ENCODE data around the gene STIL. TPM values are rescaled to one million over a fixed set of nuclear protein-coding genes. Genes with fewer than 3 reads are reported as not detected.

Gene STIL
- total RNA-seq, 2 donors from 2014 or later: 39.3 to 48.0 TPM

DNA sequence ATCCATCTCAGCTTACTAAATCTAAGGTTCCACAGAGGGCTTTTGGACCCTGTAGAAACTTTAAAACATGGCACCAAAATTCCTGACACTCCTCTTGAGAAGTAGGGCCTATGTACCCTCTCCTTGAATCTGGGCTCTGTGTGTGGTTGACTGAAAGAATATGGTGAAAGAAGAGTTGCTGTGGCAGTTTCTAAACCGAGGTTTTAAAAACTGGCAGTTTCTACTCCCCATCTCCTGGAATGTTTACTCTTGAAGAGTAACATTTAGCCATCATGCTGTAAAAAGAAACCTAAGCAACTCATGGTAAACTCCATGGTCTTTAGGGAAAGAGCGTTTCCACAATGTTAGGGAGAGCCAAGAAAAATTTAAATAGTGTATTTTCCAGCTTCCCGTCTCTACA is 15.0 kb upstream of the STIL start:
- Mint-ChIP-seq H3K4me3 (no peak overlapping the region), H3K36me3 (ENCODE audit: low read depth) (no peaks in the 10 kb centered on the region), H3K27ac (no peak overlapping the region), H3K27me3 (ENCODE audit: insufficient read depth) (no peaks in the 10 kb centered on the region), H3K9me3 (no peaks in the 10 kb centered on the region), H3K4me1 (no peaks in the 10 kb centered on the region)
- Histone ChIP-seq H3K4me1 (ENCODE audit: control insufficient read depth, insufficient read depth, low read length) (no peaks in the 10 kb centered on the region), H3K27me3 (ENCODE audit: control insufficient read depth, insufficient read depth, low read length, poor library complexity, severe bottlenecking) (no peaks in the 10 kb centered on the region), H3K4me3 (ENCODE audit: low read length) (no peak overlapping the region), H3K27ac (ENCODE audit: low read depth, low read length) (no peak overlapping the region), H3K36me3 (ENCODE audit: control insufficient read depth, insufficient read depth, low read length) (no peaks in the 10 kb centered on the region), H3K9ac (ENCODE audit: extremely low read depth, low read length, poor library complexity, severe bottlenecking) (no peak overlapping the region), H3K9me3 (ENCODE audit: control insufficient read depth, low read length) (no peaks in the 10 kb centered on the region)
- TF ChIP-seq, protein P1, sequence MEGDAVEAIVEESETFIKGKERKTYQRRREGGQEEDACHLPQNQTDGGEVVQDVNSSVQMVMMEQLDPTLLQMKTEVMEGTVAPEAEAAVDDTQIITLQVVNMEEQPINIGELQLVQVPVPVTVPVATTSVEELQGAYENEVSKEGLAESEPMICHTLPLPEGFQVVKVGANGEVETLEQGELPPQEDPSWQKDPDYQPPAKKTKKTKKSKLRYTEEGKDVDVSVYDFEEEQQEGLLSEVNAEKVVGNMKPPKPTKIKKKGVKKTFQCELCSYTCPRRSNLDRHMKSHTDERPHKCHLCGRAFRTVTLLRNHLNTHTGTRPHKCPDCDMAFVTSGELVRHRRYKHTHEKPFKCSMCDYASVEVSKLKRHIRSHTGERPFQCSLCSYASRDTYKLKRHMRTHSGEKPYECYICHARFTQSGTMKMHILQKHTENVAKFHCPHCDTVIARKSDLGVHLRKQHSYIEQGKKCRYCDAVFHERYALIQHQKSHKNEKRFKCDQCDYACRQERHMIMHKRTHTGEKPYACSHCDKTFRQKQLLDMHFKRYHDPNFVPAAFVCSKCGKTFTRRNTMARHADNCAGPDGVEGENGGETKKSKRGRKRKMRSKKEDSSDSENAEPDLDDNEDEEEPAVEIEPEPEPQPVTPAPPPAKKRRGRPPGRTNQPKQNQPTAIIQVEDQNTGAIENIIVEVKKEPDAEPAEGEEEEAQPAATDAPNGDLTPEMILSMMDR (conservative IDR thresholded peaks at IDR 0.05): no peak
- DNase-seq: no peak
- WGBS, 2 experiments (ENCODE audit: insufficient coverage in 1 of 2, insufficient read length in 1 of 2): 91 to 100% methylated on average over 2 to 3 of the region's 3 CpGs

DNA sequence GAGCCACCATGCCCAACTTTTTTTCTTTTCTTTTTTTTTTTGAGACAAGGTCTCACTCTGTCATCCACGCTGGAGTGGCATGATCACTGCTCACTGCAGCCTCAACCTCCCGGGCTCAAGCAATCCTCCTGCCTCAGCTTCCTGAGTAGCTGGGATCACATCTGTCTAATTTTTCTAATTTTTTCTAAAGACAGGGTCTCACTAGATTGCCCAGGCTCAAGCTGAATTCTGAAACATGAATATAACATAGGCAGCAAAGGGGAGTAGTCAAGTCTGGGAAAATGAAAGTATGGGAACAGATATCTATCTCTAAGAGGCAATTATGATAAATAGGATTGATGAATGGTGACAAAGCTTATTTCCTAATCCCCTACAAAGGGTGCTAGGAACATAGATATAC is 12.3 kb upstream of the STIL start:
- no peak overlapping the region for H3K27ac ChIP-seq (ENCODE audit: low read depth, low read length)
- DNase-seq: no peak
- 64% methylated on average over 2 of the region's 2 CpGs for WGBS, 2 experiments (ENCODE audit: insufficient coverage in 1 of 2, insufficient read length in 1 of 2)
- no peaks in the 10 kb centered on the region for H3K27me3 Mint-ChIP-seq (ENCODE audit: insufficient read depth)
- no peaks in the 10 kb centered on the region for H3K9me3 Mint-ChIP-seq
- no peak overlapping the region for H3K4me3 ChIP-seq (ENCODE audit: low read length)
- no peak overlapping the region for H3K4me3 Mint-ChIP-seq
- H3K27ac Mint-ChIP-seq: no peak overlapping the region
- no peaks in the 10 kb centered on the region for H3K9me3 ChIP-seq (ENCODE audit: control insufficient read depth, low read length)
- no peaks in the 10 kb centered on the region for H3K27me3 ChIP-seq (ENCODE audit: control insufficient read depth, insufficient read depth, low read length, poor library complexity, severe bottlenecking)
- TF ChIP-seq, protein P1 (conservative IDR thresholded peaks at IDR 0.05): no peak
- H3K4me1 Mint-ChIP-seq: peaks cover 5% of the 10 kb centered on the region
- H3K36me3 Mint-ChIP-seq (ENCODE audit: low read depth): no peaks in the 10 kb centered on the region
- no peaks in the 10 kb centered on the region for H3K4me1 ChIP-seq (ENCODE audit: control insufficient read depth, insufficient read depth, low read length)
- H3K36me3 ChIP-seq (ENCODE audit: control insufficient read depth, insufficient read depth, low read length): no peaks in the 10 kb centered on the region
- no peak overlapping the region for H3K9ac ChIP-seq (ENCODE audit: extremely low read depth, low read length, poor library complexity, severe bottlenecking)

DNA sequence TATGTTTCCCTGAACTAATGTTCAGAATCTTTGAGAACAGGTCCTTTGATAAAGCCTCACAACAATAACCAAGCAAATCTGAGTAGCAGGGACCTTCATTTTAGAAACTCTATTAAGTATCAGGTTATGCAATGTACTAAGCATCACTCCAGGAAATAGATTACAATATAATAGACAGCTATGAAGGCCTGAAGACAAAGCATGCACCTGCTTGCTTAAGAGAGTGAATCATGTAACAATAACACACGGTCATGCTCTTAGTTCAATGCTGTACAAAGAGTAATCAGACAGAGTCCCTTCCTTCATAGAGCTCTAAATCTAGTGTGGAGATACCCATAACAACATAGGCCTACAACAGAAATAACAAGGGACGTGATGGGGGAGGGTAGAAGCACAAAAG is 11.6 kb upstream of the STIL start:
- TF ChIP-seq, protein P1 (conservative IDR thresholded peaks at IDR 0.05): no peak
- 91 to 100% methylated on average over 1 to 2 of the region's 2 CpGs for WGBS, 2 experiments (ENCODE audit: insufficient coverage in 1 of 2, insufficient read length in 1 of 2)
- H3K4me1 Mint-ChIP-seq: peaks cover 5% of the 10 kb centered on the region
- H3K9me3 ChIP-seq (ENCODE audit: control insufficient read depth, low read length): no peaks in the 10 kb centered on the region
- H3K27me3 ChIP-seq (ENCODE audit: control insufficient read depth, insufficient read depth, low read length, poor library complexity, severe bottlenecking): no peaks in the 10 kb centered on the region
- H3K27ac ChIP-seq (ENCODE audit: low read depth, low read length): no peak overlapping the region
- no peak overlapping the region for H3K27ac Mint-ChIP-seq
- H3K36me3 Mint-ChIP-seq (ENCODE audit: low read depth): no peaks in the 10 kb centered on the region
- no peak overlapping the region for H3K9ac ChIP-seq (ENCODE audit: extremely low read depth, low read length, poor library complexity, severe bottlenecking)
- H3K4me3 ChIP-seq (ENCODE audit: low read length): no peak overlapping the region
- H3K4me3 Mint-ChIP-seq: no peak overlapping the region
- no peaks in the 10 kb centered on the region for H3K9me3 Mint-ChIP-seq
- H3K27me3 Mint-ChIP-seq (ENCODE audit: insufficient read depth): no peaks in the 10 kb centered on the region
- H3K4me1 ChIP-seq (ENCODE audit: control insufficient read depth, insufficient read depth, low read length): no peaks in the 10 kb centered on the region
- DNase-seq: no peak
- H3K36me3 ChIP-seq (ENCODE audit: control insufficient read depth, insufficient read depth, low read length): no peaks in the 10 kb centered on the region

Measured in endodermal cell (in vitro differentiated cells).